Nephron progenitor cell (in vitro differentiated cells): ENCODE results near the gene ZNF397.

Experiments
- DNase-seq: peaks from one replicate; pipeline ENCODE4 v3.0.0; 2021
- H3K27ac Mint-ChIP-seq: 2 replicates; pipeline ENCODE4 v1.8.0; 2021; ENCODE audit warnings: mild to moderate bottlenecking, moderate library complexity, mixed read lengths
- H3K27me3 Mint-ChIP-seq: 2 replicates; pipeline ENCODE4 v1.8.0; 2021; ENCODE audit warnings: mild to moderate bottlenecking, low read depth, mixed read lengths; ENCODE audit not compliant: poor library complexity
- H3K36me3 Mint-ChIP-seq: 2 replicates; pipeline ENCODE4 v1.8.0; 2021; ENCODE audit warnings: low read depth, mixed read lengths
- H3K4me1 Mint-ChIP-seq: 2 replicates; pipeline ENCODE4 v1.8.0; 2021; ENCODE audit warnings: mixed read lengths
- H3K4me3 Mint-ChIP-seq: 2 replicates; pipeline ENCODE4 v1.8.0; 2021; ENCODE audit warnings: mild to moderate bottlenecking, moderate library complexity, mixed read lengths
- H3K9me3 Mint-ChIP-seq: 2 replicates; pipeline ENCODE4 v1.8.0; 2021; ENCODE audit warnings: mild to moderate bottlenecking, moderate library complexity, mixed read lengths
- CTCF ChIP-seq: fragments of 200-600 bp; sonication (generic); IDR thresholded peaks from 2 replicates; pipeline ENCODE4 v1.5.0; 2021; ENCODE audit warnings: antibody characterized with exemption

Gene ZNF397

GRCh38 chr18:35240664-35241447, at the start of gene ZNF397:
Gene ZNF397 (plus strand): TSS chr18:35241034. CDS start chr18:35242471, 1,437 bp downstream.
- no peaks in the 10 kb centered on the region for H3K27me3 Mint-ChIP-seq
- H3K9me3 Mint-ChIP-seq: peaks cover 39% of the 10 kb centered on the region
- H3K4me1 Mint-ChIP-seq: peaks cover 15% of the 10 kb centered on the region
- no peak for TF ChIP-seq CTCF
- H3K36me3 Mint-ChIP-seq: peaks cover 38% of the 10 kb centered on the region
- peak within 1 kb of the TSS; percentile 100 for H3K27ac Mint-ChIP-seq
- peak; percentile 98 for DNase-seq
- H3K4me3 Mint-ChIP-seq: peak within 1 kb of the TSS; percentile 96

- Mint-ChIP-seq H3K4me3 (no peak overlapping the region), H3K9me3 (no peaks in the 10 kb centered on the region), H3K36me3 (no peaks in the 10 kb centered on the region), H3K4me1 (peaks cover 19% of the 10 kb centered on the region), H3K27me3 (no peaks in the 10 kb centered on the region), H3K27ac (no peak overlapping the region)
- TF ChIP-seq CTCF: no peak
- DNase-seq: no peak
Observed at GRCh38 chr18:35191698-35192025, 49.2 kb upstream of the ZNF397 start.

- H3K27ac Mint-ChIP-seq: no peak overlapping the region
- no peak overlapping the region for H3K4me3 Mint-ChIP-seq
- H3K9me3 Mint-ChIP-seq: no peaks in the 10 kb centered on the region
- TF ChIP-seq CTCF: no peak
- no peak for DNase-seq
- peaks cover 19% of the 10 kb centered on the region for H3K4me1 Mint-ChIP-seq
- no peaks in the 10 kb centered on the region for H3K27me3 Mint-ChIP-seq
- no peaks in the 10 kb centered on the region for H3K36me3 Mint-ChIP-seq
Observed at GRCh38 chr18:35192415-35192814, 48.4 kb upstream of the ZNF397 start.

- Mint-ChIP-seq H3K27me3 (no peaks in the 10 kb centered on the region), H3K36me3 (no peaks in the 10 kb centered on the region), H3K9me3 (no peaks in the 10 kb centered on the region), H3K4me1 (peaks cover 19% of the 10 kb centered on the region), H3K27ac (no peak overlapping the region), H3K4me3 (no peak overlapping the region)
- no peak for DNase-seq
- TF ChIP-seq CTCF: no peak
Observed at GRCh38 chr18:35193316-35193715, 47.5 kb upstream of the ZNF397 start.

- Mint-ChIP-seq H3K27me3 (no peaks in the 10 kb centered on the region), H3K4me3 (no peak overlapping the region), H3K36me3 (no peaks in the 10 kb centered on the region), H3K4me1 (peaks cover 8% of the 10 kb centered on the region), H3K9me3 (no peaks in the 10 kb centered on the region), H3K27ac (no peak overlapping the region)
- TF ChIP-seq CTCF: no peak
- DNase-seq: no peak
Observed at GRCh38 chr18:35197296-35197695, 43.5 kb upstream of the ZNF397 start.
